NOMO-1 (cell line): ENCODE data around the gene CPLX1.

Experiments used
- DNase-seq, 2 experiments: peaks; one replicate each; lab custom pipeline; 2025; ENCODE audit not compliant: unreplicated experiment in 2 of 2; lab: John Stamatoyannopoulos, UW

Gene CPLX1

GRCh38 chr4:833731-834367 lies 7.9 kb upstream of the CPLX1 start:
- no peak for DNase-seq

DNA sequence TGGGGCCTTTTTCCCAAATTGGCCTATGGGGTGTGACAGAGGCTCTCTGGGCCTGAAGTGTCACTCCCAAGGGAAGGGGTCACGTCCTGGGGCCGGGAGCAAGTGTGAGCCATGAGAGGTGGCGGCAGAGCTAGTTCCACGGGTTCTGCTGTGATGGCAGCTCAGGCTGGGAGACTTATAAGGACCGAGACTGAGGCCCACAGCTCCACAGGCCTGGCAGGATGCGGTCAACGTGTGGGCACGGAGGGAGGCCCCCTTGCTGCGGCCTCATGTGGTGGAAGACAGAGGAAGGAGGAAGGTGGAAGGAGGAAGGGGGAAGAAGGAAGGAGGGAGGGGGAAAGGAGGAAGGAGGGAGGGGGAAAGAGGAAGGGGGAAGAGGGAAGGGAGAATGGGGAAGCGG lies 7.2 kb upstream of the CPLX1 start:
- peak; percentile 21 to 59 for DNase-seq

DNA sequence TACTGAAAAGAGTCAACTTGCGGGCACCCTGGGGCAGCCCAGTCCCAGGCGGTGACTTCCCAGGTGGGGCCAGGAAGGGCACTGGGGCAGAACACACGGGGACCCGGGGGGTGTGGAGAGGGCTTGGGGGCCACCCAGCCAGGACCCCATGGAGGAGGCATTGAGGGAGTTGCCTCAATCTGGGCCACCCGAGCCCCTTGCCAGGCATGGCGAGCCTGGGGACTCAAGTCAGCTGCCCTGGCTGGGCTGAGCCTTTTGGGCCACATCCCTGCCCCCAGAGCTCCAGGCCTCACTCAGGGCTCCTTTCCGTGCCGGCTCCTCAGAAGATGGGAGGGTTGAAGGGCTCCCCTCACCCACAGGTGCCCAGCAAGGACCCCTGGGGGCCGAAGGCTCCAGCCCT lies 6.6 kb upstream of the CPLX1 start:
- no peak for DNase-seq

GRCh38 chr4:832108-832507 lies 6.2 kb upstream of the CPLX1 start:
- no peak for DNase-seq

- no peak for DNase-seq
These were observed 5.5 kb upstream of the CPLX1 start for GRCh38 chr4:831483-831805.

GRCh38 chr4:830601-831482 lies 4.9 kb upstream of the CPLX1 start:
- no peak for DNase-seq

DNA sequence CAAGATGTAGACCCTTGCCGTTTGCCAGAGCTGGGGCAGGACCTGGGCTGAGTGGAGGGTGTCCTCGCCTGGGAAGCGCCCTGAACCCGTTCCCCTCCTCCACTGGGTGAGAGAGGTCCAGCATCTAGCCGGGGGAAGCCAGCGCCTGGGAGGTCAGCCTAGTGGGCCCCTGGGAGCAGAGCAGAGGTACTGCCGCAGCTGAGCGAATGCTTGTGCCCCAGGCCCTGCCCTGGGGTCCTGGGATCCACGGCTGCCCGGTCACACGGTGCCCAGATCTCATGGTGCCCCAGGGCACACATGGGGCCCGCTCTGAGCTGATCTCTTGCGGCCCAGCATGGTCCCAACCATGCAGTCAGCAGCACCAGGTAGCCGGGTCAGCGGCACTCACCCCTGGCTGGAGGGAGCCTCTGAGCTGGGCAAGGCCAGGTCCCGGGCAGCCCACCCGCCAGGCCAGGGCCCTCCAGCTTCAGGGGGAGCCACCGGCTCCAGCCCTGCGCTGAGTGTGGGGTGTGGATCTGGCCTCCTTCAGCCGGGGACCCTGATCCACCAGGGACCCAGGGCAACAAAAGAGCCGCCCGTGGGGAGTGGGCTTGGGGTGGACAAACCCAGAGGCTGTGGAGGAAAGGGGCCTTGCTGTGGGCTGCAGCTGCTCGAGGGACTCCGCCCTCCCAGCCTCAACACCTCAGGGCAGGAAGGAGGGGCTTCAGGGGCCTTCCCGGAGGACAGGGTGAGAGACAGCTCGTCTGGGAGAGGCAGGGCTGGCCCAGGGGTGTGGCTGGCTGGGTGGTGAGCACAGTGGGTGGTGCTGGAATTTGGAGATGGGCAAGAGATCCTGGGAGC lies 4.1 kb upstream of the CPLX1 start:
- no peak for DNase-seq

- DNase-seq: no peak
These were observed 3.4 kb upstream of the CPLX1 start for GRCh38 chr4:829291-829690.

DNA sequence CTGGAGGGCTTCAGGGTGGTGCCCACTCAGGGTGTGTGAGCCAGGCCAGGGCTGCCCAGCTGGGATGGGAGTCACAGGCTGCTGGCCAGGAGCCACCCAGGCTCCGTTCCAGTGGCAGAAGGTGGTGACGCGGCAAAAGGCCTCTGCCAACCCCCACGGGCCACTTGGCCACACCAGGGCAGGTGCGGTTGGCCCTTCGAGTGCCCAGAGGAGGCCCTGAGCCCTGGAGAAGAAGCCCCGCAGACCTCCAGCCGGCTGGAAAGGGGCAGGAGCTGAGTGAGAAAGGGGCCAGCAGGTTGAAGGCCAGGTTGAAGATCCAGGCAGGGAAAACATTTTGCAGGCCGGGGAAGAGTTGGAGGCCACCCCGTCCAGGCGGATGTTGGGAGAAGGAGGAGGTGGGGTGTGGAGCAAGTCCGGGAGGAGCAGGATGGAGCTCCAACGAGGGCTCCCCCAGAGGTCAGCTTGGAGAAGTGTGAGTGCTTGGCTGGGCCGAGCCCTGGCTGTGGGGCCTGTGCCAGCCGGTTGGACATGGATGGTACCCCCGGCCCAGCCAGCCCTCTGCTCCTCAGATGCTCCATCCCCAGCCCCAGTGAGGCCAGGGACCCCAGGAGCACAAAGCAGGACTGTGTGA lies 2.8 kb upstream of the CPLX1 start:
- no peak for DNase-seq

DNA sequence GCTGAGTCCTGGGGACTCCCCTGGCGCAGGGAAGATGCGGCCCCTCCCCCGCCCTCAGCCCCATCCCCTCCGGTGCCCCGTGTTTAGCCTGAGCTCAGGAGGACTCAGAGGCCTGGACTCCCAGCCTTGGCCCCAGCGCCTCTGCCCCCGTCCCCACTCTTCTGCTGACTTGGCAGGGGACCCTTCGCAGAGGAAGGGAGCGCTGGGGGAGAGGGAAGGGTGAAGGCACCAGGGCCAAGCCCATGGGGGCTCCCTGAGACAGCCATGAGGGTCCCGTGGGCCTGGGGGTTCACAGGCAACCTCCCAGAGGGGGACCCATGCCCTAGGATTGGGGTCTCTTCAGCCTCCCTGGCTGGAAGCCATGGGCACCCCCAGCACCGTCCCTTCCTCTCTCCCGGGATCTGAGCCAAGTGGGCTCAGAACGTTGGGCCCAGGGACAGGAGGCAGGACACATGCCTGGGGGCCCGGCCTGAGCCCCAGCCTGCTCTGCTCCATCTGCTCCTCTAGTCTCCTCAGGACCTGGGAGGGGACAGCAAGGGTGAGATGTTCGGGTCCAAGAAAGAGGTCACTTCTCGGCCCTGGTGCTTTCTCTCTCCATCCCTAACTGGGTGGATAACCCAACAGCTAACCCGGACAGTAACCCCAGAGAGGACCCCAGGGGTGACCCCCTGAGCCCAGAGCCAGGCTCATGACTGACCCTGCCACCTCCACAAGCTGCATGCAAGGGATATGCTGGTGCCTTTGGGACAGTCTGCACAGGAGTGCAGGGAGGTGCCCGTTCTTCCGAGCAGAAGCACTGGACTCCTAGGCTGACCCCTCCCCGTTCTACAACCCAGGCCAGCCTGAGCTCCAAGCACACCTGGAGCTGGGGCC lies 1.5 kb upstream of the CPLX1 start:
- DNase-seq: no peak

DNA sequence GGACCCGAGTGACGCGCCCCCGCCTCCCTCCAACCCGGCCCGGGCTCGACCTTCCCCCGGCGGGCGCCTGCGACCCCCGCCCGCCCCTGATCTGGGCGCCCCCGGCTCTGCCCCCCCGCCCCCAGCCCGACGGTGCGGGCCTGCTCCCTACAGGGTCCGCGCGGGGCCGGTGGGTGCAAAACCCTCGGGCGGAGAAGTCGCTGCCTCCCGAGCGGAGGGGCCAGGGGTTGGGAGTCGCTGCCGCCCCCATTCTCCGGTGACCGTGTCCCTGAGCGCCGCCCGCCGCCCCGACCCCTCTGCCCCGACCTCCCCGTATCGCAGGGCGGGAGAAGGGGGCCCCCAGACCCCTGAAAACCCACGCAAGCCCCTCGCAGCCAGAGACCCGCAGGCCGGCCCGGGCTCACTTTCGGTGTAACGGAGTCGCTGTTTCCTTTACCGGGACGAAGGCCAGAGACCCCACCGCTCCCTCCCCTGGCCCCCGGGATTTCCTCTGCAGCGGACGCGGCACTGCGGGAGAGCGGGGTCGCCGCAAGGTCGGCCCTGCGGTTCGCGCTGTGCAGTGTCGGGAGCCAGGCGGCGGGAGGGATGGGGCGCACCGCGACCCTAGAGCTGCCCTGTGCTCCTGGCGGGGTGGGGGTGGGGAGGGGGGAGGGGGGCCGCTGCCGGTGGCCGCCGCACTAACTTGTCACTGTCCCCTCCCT lies 729 bp upstream of the CPLX1 start:
- DNase-seq: no peak

DNA sequence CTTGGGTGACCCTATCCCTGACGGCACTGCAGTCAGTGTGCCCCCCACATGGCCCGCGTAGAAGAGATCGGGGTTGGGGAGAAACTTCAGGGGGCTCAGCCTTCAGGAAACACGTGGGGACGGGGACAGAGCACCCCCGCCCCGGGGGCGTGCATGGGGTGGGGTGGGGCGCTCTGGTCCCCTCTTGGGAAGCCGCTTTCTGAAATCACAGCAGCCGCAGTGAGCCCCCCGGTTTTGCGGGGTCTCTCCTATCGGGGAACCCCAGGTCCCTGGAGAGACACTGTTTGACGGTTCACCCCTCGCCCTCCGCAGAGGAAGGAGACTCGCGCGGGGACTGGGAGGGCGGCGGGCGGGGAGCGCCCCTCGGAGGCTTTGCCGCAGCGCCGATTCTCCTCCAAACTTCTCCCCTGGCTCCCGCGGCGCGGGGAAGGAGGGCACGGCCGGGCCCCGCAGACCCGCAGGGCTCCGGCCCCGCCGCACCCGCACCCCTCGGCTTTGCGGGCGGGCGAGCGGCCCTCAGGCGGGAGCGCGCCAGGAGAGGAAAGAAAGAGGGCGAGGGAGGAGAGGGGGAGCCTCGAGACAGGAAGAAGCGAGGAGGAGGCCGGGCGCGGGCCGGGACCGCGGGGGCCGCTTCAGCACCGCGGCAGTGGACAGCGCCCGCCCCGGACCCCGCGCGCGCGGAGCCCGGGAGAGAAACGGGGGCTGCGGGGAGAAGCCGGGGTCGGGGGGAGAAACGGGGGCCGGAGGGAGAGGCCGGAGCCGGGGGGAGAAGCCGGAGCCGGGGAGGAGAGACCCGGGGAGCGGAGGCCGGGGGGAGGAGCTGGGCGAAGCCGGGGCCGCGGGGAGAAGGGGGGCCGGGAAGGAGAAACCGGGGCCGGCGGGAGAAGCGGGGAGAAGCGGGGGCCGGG lies 612 bp downstream of the CPLX1 start:
- no peak for DNase-seq

GRCh38 chr4:824461-825062 lies 1.4 kb downstream of the CPLX1 start:
- DNase-seq: no peak

DNA sequence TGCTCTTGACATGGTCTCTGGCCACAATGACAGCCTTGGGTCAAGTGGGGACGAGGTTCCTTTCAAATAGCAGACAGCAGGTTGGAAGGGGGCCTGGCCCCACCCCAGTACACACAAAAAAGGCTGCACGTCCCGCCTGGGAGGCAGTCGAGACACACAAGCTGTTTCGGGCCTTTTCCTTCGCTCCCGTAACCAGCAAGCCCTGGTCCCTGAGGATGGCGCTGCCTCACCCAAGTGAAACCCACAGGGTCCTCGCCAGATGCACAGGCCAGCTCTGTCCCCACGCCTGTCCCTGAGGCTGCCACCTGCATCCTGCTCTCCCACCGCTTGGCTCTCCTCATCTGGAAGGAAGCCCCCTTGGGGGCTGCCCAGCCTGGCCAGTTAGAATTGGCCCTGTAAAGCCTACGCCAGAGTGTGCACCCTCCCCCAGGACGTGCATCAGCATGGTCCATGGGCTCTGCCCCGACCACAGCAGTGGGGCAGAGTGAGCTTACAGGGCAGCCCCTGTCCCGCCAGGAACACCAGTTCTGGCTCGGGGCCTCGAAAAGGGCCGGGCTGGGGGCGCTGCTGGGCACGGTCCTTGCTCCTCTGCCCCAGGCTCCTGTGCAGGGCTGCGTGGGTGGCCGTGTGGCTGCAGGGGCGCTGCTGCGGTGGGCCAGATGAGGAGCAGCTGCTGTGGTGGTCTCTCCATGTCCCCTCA lies 2.0 kb downstream of the CPLX1 start:
- DNase-seq: no peak

DNA sequence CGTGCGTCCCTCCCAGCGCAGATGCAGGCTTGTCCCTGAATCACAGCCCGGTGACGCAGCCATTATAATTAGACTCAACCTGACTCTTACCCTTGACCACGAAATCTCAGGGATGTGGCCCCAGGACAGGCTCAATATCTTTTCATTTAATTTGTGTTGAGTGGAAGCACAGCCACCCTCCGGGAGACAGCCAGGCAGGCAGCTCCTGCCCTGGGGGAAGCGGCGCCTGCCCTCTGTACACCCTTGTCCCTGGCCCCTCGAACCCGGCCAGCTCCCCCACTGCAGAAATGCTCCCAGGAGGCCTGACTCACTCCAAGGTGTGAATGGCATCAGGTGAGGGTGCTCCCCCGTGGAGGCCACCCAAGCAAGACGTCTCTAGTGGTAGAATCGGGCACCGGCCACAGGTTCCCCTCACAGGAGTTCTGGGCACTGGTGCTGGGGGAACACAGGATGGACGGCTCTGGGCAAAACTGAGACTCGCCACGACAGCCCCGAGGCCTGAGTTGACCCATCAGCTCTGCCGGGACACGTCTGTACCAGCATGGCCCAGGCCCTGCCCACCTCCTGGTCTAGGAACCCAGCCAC lies 2.7 kb downstream of the CPLX1 start:
- no peak for DNase-seq

DNA sequence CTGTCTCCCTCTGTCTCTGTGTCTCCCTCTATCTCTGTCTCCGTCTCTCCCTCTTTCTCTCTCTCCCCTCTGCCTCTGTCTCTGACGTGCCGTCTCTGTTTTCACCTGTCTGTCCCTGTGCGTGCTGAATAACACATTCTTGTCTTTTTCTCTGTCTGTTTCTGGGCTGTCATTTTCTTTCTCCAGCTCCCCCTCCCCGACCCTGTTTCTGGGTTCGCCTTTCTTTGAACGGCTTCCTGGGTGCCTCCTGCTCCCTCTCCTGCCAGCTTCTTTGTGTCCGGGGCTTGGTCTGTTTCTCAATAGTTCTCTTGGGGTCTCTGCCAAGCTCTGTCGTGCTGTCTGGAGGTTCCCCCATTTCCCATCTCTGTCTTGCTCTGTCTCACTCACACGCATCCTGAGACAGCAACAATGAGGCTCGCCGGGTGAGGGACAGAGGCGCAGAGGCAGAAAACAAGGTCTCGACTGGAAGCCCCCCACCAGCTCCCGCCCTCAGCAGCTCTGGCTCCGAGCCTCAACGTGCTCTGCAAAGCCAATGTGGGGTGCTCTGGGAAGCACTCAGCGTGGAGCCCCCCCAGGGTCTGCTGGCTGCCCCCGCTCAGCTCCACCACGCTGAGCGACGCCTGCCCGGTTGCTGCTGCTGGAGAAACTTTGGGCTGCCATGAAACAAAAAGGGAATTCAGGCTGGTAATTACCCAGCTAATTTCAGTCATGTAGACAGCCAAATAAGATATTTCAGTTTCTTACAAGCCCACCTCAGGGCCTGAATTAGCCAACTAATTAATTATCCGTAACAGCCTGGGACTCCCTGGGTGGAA lies 3.4 kb downstream of the CPLX1 start:
- no peak for DNase-seq
